ENCODE measurements around the gene PEX16. TPM values are rescaled to one million over a fixed set of nuclear protein-coding genes. Genes with fewer than 3 reads are reported as not detected.

PEX16 gene
- total RNA-seq, 2 experiments from 2014 or later: 56.3 to 62.0 TPM

DNA sequence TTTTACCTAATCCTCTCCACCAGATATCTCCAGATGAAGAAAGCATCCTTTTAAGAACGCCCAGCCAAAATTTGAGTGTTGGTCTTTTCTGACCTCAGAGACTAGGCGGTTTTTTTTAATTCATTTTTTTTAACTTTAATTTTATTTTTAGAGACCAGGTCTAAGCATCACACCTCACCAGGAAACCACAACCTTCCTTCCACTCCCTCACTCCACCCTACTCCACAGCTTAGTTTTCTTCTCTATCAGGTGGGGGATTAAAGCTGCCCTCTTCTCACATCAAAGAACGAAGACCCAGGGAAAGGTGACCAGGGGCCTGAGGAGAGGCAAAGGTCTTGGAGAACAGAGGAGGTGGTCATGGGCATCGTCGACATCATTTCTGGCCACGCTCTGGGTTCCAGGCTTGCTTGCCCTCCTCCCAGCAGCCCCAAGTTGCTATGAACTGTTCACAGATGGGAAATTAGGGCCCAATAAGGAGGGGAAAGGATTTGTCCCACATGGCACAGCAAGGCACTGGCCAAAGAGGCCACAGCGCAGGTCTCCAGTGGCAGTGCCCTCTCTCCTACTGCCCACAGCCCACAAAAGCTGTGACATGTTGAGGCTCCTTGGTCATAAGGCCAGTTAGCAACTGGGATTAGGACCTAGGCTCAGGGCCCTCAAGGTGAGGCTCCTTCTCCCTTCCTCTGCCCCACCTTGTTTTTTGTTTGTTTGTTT lies 1.4 kb upstream of the PEX16 start:
- H3K27me3 Mint-ChIP-seq: peaks cover 10% of the 10 kb centered on the region
- H3K27ac Mint-ChIP-seq: peak overlapping the region; percentile 94
- peak overlapping the region; percentile 99 for H3K4me3 Mint-ChIP-seq
- peaks cover 4 to 6% of the 10 kb centered on the region in 2 experiments for H3K27me3 ChIP-seq (ENCODE audit: control insufficient read depth in 1 of 2, insufficient read depth in 2 of 2, low read length in 2 of 2)
- peaks cover 59% of the 10 kb centered on the region for H3K4me1 Mint-ChIP-seq (ENCODE audit: low read depth)
- peaks cover 32% of the 10 kb centered on the region for H3K36me3 Mint-ChIP-seq (ENCODE audit: low read depth)
- peaks cover 78% of the 10 kb centered on the region for H3K4me1 ChIP-seq (ENCODE audit: insufficient read depth, low read length)
- TF ChIP-seq CTCF (IDR thresholded peaks at IDR 0.05): no peak
- no peak for ATAC-seq (ENCODE audit: poor library complexity)
- peak overlapping the region in 1 of 2 donors; percentile 95 for H3K27ac ChIP-seq (ENCODE audit: low read depth in 1 of 2, low read length in 2 of 2)
- H3K9me3 ChIP-seq (ENCODE audit: control insufficient read depth in 1 of 2, insufficient read depth in 1 of 2, low read length in 2 of 2): peaks cover 0 to 3% of the 10 kb centered on the region in 2 experiments
- peak in 2 of 14 experiments; percentile 31 to 54 for DNase-seq
- ChIA-PET CTCF (interaction anchor here (1.3 to 1.7 kb wide), 2 partner anchors 46 to 76 kb away, joined by 4 to 6 read pairs; no protein-coding TSS in a partner anchor), POLR2A (interaction anchor here (0.7 to 3.6 kb wide), 5 partner anchors 11 to 675 kb away, joined by 3 to 43 read pairs (median 6); partner anchors contain the start of genes AMBRA1 and CRY2)
- intact Hi-C loops (cut with DNase I, micrococcal nuclease): loop anchor here (1.0 to 10.0 kb wide), 6 partner anchors 71 to 783 kb away; partner anchors contain the start of genes AMBRA1 (in 1 of the 2), ARHGAP1 (in 1 of the 2), PHF21A (in 1 of the 2) and PRDM11 (in 1 of the 2)
- H3K36me3 ChIP-seq (ENCODE audit: insufficient read depth, low read length): peaks cover 24% of the 10 kb centered on the region
- no peaks in the 10 kb centered on the region for H3K9me3 Mint-ChIP-seq
- H3K4me3 ChIP-seq (ENCODE audit: low read length): peak overlapping the region; percentile 93

GRCh38 chr11:45918331-45918941 lies 759 bp upstream of the PEX16 start:
- peak overlapping the region; percentile 94 for H3K27ac Mint-ChIP-seq
- peaks cover 58% of the 10 kb centered on the region for H3K4me1 Mint-ChIP-seq (ENCODE audit: low read depth)
- H3K36me3 Mint-ChIP-seq (ENCODE audit: low read depth): peaks cover 37% of the 10 kb centered on the region
- CTCF ChIA-PET: interaction anchor here (1.2 to 1.7 kb wide), 3 partner anchors 8 to 75 kb away, joined by 3 to 6 read pairs (median 4); no protein-coding TSS in a partner anchor
- DNase-seq (peak in 11 of 14 experiments; percentile 28 to 76 (median 41)), ATAC-seq (ENCODE audit: poor library complexity) (no peak)
- H3K27ac ChIP-seq (ENCODE audit: low read depth in 1 of 2, low read length in 2 of 2): peak overlapping the region; percentile 90 to 95
- peak overlapping the region; percentile 99 for H3K4me3 Mint-ChIP-seq
- peaks cover 3 to 6% of the 10 kb centered on the region in 2 experiments for H3K27me3 ChIP-seq (ENCODE audit: control insufficient read depth in 1 of 2, insufficient read depth in 2 of 2, low read length in 2 of 2)
- H3K4me1 ChIP-seq (ENCODE audit: insufficient read depth, low read length): peaks cover 75% of the 10 kb centered on the region
- H3K36me3 ChIP-seq (ENCODE audit: insufficient read depth, low read length): peaks cover 31% of the 10 kb centered on the region
- intact Hi-C loops (cut with DNase I, micrococcal nuclease): loop anchor here (1.0 to 10.0 kb wide), 6 partner anchors 70 to 784 kb away; partner anchors contain the start of genes AMBRA1 (in 1 of the 2), ARHGAP1 (in 1 of the 2), PHF21A (in 1 of the 2) and PRDM11 (in 1 of the 2)
- POLR2A ChIA-PET: interaction anchor here (0.7 to 3.6 kb wide), 13 partner anchors 8 to 675 kb away, joined by 3 to 43 read pairs (median 5); partner anchors contain the start of genes AMBRA1 and CRY2
- no peaks in the 10 kb centered on the region for H3K9me3 Mint-ChIP-seq
- H3K4me3 ChIP-seq (ENCODE audit: low read length): peak overlapping the region; percentile 93
- no peak for TF ChIP-seq CTCF (IDR thresholded peaks at IDR 0.05)
- peaks cover 8% of the 10 kb centered on the region for H3K27me3 Mint-ChIP-seq
- H3K9me3 ChIP-seq (ENCODE audit: control insufficient read depth in 1 of 2, insufficient read depth in 1 of 2, low read length in 2 of 2): peaks cover 0 to 3% of the 10 kb centered on the region in 2 experiments

GRCh38 chr11:45917286-45917622 lies 423 bp downstream of the PEX16 start:
- Mint-ChIP-seq H3K27me3 (peaks cover 5% of the 10 kb centered on the region), H3K4me1 (ENCODE audit: low read depth) (peaks cover 54% of the 10 kb centered on the region), H3K36me3 (ENCODE audit: low read depth) (peaks cover 41% of the 10 kb centered on the region), H3K9me3 (no peaks in the 10 kb centered on the region), H3K27ac (peak overlapping the region; percentile 94), H3K4me3 (peak overlapping the region; percentile 99)
- H3K4me1 ChIP-seq (ENCODE audit: insufficient read depth, low read length): peaks cover 69% of the 10 kb centered on the region
- ChIA-PET POLR2A (interaction anchor here (0.7 to 3.6 kb wide), 13 partner anchors 8 to 1297 kb away, joined by 3 to 43 read pairs (median 3); partner anchors contain the start of genes AMBRA1, CRY2 and DDB2), CTCF (interaction anchor here (1.0 to 1.2 kb wide), 2 partner anchors 9 to 75 kb away, joined by 3 to 4 read pairs; no protein-coding TSS in a partner anchor)
- DNase-seq: peak in 1 of 14 experiments; percentile 27
- peak overlapping the region; percentile 93 for H3K4me3 ChIP-seq (ENCODE audit: low read length)
- peak overlapping the region; percentile 90 to 95 for H3K27ac ChIP-seq (ENCODE audit: low read depth in 1 of 2, low read length in 2 of 2)
- H3K27me3 ChIP-seq (ENCODE audit: control insufficient read depth in 1 of 2, insufficient read depth in 2 of 2, low read length in 2 of 2): peaks cover 0 to 6% of the 10 kb centered on the region in 2 experiments
- peak; percentile 1 for ATAC-seq (ENCODE audit: poor library complexity)
- TF ChIP-seq CTCF (IDR thresholded peaks at IDR 0.05): no peak
- peaks cover 0 to 3% of the 10 kb centered on the region in 2 experiments for H3K9me3 ChIP-seq (ENCODE audit: control insufficient read depth in 1 of 2, insufficient read depth in 1 of 2, low read length in 2 of 2)
- intact Hi-C loops (cut with DNase I, micrococcal nuclease): loop anchor here in 1 of 2 experiments (2.0 to 10.0 kb wide), 6 partner anchors 16 to 785 kb away; partner anchors contain the start of genes AMBRA1, ARHGAP1, PHF21A and PRDM11
- H3K36me3 ChIP-seq (ENCODE audit: insufficient read depth, low read length): peaks cover 40% of the 10 kb centered on the region
